H1 (cell line): Measurements from ENCODE around the gene MAP2K7. TPM values are rescaled to one million over a fixed set of nuclear protein-coding genes. Genes with fewer than 3 reads are reported as not detected.

Source experiments
- E2F6 ChIP-seq: IDR thresholded peaks from 2 replicates; pipeline ENCODE4 v1.6.1; 2012; ENCODE audit warnings: inconsistent platforms
- HDAC2 ChIP-seq, 2 experiments: fragments of 300-600 bp in 1 of 2; sonication (generic) in 1 of 2; IDR thresholded peaks; 2 replicates each; pipeline ENCODE4 v1.6.1; 2011 to 2012; ENCODE audit warnings: low read depth in 2 of 2, low read length in 2 of 2, mild to moderate bottlenecking in 2 of 2, moderate library complexity in 2 of 2, borderline replicate concordance in 1 of 2, inconsistent platforms in 1 of 2
- MAX ChIP-seq: IDR thresholded peaks from 2 replicates; pipeline ENCODE4 v1.6.1; 2012; ENCODE audit warnings: inconsistent platforms
- POLR2A ChIP-seq, 2 experiments: IDR thresholded peaks; 1 replicate in 1 of 2; 2 replicates in 1 of 2; pipeline ENCODE4 v1.6.1; 2011; ENCODE audit warnings: low read depth in 2 of 2, low read length in 2 of 2, mild to moderate bottlenecking in 2 of 2; ENCODE audit errors: control extremely low read depth in 1 of 2
- RAD21 ChIP-seq, 2 experiments: IDR thresholded peaks in 1 of 2; conservative IDR thresholded peaks in 1 of 2; 2 replicates each; pipeline ENCODE4 v1.6.1; 2011; ENCODE audit warnings: low read depth in 2 of 2, low read length in 2 of 2, improper control_type of control experiment in 1 of 2, inconsistent platforms in 1 of 2, mild to moderate bottlenecking in 1 of 2, moderate library complexity in 1 of 2
- RBBP5 ChIP-seq: IDR thresholded peaks from 2 replicates; pipeline ENCODE4 v1.7.1; 2012; ENCODE audit warnings: low read depth, mild to moderate bottlenecking, inconsistent platforms, low read length, moderate library complexity, borderline replicate concordance
- RNF2 ChIP-seq: fragments of 200-900, 300-1000 bp; sonication (generic); IDR thresholded peaks from 2 replicates; pipeline ENCODE4 v1.7.1; 2016; ENCODE audit warnings: borderline replicate concordance, low read depth, mild to moderate bottlenecking, antibody characterized with exemption, low read length; ENCODE audit not compliant: poor library complexity, severe bottlenecking; ENCODE audit errors: missing control alignments
- SP2 ChIP-seq: IDR thresholded peaks from 2 replicates; pipeline ENCODE4 v1.6.1; 2012; ENCODE audit warnings: mild to moderate bottlenecking, low read length, inconsistent platforms
- TBP ChIP-seq: IDR thresholded peaks from 2 replicates; pipeline ENCODE4 v1.6.1; 2011; ENCODE audit warnings: low read depth, low read length, improper control_type of control experiment
- polyA plus RNA-seq, 7 experiments: library from polyadenylated mRNA; depleted of rRNA in 3 of 7; stranded (reverse) in 5 of 7; unstranded in 2 of 7; fragments of >200 nt in 5 of 7; fragments of 200-250 nt in 2 of 7; gene quantifications; 1 replicate in 5 of 7; 2 replicates in 1 of 7; 4 replicates in 1 of 7; pipeline versions ENCODE4 v1.2.1 to v1.2.3, GENCODE V29; 2011 to 2013; ENCODE audit warnings: missing spikeins in 2 of 7, mixed read lengths in 2 of 7
- total RNA-seq: library from RNA; stranded (reverse); fragmentation: NEBNext Ultra II Directional; extraction: Animal tissue kit (Norgen Biotek cat#: 25700); gene quantifications from 2 replicates; pipeline ENCODE4 v1.2.1, GENCODE V29; 2021

The MAP2K7 gene
- total and polyA plus RNA-seq, 2 of the 8 experiments (the other 6 are each of a cell fraction or from before 2014, with no cell fraction given): 8.9 to 38.3 TPM

DNA sequence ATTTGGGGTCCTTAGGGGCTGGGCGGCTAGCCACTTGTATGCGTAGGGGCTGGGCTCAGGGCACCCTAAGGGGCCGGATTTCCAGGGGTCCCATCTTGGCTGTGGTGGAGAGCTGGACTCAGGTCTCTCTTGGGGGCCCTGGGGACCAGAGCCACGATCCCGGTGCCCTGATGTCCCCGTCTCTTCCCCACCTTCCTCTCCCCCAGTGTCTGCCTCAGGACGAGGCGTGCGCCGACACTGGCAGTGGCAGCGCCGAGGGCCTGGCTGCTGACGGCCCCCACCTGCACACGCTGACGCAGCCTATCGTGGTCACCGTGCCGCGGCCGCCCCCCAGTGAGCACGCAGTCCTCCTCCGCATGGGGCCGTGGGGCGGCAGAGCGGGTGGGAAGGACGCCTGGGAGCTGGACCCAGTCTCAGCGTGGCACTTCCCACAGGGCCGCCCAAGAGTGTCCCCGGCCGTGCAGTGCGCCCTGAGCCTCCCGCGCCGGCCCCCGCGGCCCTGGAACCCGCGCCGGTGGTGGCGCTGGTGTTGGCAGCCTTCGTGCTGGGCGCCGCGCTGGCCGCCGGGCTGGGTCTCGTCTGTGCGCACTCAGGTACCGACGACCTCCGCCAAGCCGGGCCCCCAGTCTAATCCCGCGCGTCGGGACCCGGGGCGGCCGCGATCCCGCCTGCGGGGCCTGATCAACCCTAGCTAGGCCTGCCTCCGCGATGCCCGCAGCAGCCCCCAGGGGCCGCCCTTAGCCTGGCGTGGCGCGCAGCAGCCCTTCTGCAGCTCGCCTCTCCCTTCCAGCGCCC, 13.8 kb downstream of the MAP2K7 start (continued):
- TF ChIP-seq E2F6 (no peak), RBBP5 (peak; percentile 17; the same call in 1 of the 2 replicates), RAD21 (IDR thresholded peaks at IDR 0.05 in 1 of 2, conservative IDR thresholded peaks at IDR 0.05 in 1 of 2; ENCODE audit: low read depth in 2 of 2, low read length in 2 of 2) (peak; percentile 54 to 74), MAX (0 out of 2 replicates have a peak, but pooled peaks have one; percentile 22), POLR2A (IDR thresholded peaks at IDR 0.05; ENCODE audit: control extremely low read depth in 1 of 2, low read depth in 2 of 2, low read length in 2 of 2) (0 out of 3 replicates have a peak, but pooled peaks of 1 of the 2 experiments have one; percentile 21), SP2 (no peak), TBP (no peak), RNF2 (no peak), HDAC2 (IDR thresholded peaks at IDR 0.05; ENCODE audit: borderline replicate concordance in 1 of 2, low read depth in 2 of 2, low read length in 2 of 2) (0 out of 4 replicates have a peak, but pooled peaks of 1 of the 2 experiments have one; percentile 36)
- TF ChIP-seq, all 59 proteins: peak for 10
